Measurements from ENCODE around the gene CCDC192.
"Not testable (repeated sequence)": the region's sequence is repeated elsewhere in the genome, so short reads cannot be mapped to it uniquely, and the experiment has no call there.

The CCDC192 gene

GRCh38 chr5:127699416-127699815 is 3.8 kb upstream of the CCDC192 start:
- no peak for DNase-seq (ENCODE audit: low spot score)

GRCh38 chr5:127700237-127700766 is 2.9 kb upstream of the CCDC192 start:
- DNase-seq (ENCODE audit: low spot score): no peak

DNA sequence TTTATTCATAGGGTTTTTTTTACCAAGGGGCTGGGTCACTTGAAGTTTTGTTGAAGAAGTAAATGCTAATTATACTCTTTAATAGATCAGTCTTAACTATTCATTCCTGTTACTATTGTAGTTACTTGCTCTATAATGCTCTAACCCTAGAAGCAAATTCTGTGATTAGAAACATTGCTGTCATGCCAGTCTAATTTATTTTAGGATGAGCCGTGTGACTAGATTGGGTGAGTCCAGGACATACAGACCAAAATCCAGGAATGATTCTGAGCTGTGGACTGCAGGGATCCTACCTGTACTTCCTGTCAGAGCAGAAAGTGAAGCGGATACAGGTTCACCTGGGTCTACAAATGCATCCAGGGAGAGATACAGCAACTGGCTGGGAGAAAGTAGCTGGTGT is 757 bp upstream of the CCDC192 start:
- no peak for DNase-seq (ENCODE audit: low spot score)

- peak; percentile 30 for DNase-seq (ENCODE audit: low spot score)
Observed at GRCh38 chr5:127705120-127705892, 2.1 kb downstream of the CCDC192 start.

GRCh38 chr5:127706691-127707090 is 3.5 kb downstream of the CCDC192 start:
- DNase-seq (ENCODE audit: low spot score): no peak

DNA sequence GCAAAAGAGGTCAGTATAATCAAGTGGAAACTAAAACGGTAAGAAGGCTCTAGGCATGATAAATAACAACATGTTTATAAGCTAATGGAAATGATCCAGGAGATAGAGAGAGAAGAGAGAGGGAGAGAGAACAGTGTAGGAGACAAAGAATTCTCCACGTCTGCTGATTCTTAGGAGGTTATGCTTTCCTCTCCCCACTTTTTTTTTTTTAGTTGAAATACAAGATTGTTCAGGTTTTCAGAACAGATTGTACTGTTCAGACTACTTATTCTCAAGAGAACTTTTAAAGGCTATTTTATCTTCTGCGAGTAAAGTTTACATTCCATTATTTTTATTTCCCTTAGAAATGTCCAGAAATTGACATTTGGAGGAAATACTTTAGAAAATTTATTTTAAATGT is 4.0 kb downstream of the CCDC192 start:
- no peak for DNase-seq (ENCODE audit: low spot score)

DNA sequence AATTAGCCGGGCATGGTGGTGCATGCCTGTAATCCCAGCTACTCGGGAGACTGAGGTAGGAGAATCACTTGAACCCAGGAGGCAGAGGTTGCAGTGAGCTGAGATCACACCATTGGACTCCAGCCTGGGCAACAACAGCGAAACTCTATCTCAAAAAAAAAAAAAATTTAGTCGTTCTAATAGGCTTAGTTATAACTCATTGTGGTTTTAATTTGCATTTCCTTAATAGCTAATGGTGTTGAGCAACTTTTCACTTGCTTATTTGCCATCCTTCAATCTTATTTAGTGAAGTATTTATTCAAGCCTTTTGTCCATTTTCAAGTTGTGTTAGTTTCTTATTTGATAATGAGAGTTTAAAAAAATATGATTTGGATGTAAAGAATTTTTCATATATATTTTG is 9.9 kb downstream of the CCDC192 start:
- not testable (repeated sequence) for DNase-seq (ENCODE audit: low spot score)

DNA sequence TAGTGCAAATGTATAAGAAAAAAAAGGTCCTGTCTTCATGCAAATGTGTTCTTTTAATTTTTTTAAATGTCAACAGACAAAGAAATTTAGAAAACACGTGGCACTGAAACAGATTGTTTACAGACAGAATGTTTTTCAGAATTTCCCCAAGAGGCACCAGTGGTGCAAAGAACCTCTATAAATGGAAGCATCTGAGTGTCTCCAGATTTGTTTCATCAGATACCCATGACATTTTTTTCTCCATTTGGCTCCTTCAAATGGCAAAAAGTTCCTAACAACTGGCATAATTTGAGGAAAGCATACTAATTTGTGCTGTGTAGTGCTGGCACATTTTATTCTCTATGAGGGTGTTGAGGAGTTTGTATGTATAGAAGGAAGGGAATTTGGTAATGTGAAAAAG is 15.0 kb downstream of the CCDC192 start:
- no peak for DNase-seq (ENCODE audit: low spot score)

- no peak for DNase-seq (ENCODE audit: low spot score)
Observed at GRCh38 chr5:127723571-127723970, 20.4 kb downstream of the CCDC192 start.

DNA sequence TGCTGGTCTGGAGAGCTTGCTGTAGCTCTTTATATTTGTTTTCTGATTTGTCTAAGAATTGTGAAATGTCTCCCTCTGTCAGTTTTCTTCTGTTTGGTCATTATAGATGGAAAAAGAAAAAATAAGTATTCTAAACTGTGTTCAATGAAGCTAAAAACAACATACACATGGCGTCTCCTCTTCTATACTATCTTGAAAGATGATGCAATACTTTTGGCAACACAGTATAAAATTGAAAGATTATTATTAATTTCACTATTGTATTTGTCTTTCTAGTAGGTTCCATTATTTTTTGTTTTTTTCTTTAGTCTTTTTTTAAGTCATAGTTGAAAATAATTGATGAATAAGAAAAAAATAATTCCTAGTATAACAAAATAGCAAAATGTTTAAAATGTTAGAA is 22.5 kb downstream of the CCDC192 start:
- no peak for DNase-seq (ENCODE audit: low spot score)

GRCh38 chr5:127732963-127733362 is 29.8 kb downstream of the CCDC192 start:
- no peak for DNase-seq (ENCODE audit: low spot score)

DNA sequence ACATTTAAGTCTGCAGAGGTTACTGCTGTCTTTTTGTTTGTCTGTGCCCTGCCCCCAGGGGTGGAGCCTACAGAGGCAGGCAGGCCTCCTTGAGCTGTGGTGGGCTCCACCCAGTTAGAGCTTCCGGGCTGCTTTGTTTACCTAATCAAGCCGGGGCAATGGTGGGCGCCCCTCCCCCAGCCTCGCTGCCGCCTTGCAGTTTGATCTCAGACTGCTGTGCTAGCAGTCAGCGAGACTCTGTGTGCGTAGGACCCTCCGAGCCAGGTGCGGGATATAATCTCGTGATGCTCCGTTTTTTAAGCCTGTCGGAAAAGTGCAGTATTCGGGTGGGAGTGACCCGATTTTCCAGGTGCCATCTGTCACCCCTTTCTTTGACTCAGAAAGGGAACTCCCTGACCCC is 36.2 kb downstream of the CCDC192 start:
- not testable (repeated sequence) for DNase-seq (ENCODE audit: low spot score)

GRCh38 chr5:127739807-127740384 is 36.7 kb downstream of the CCDC192 start:
- no peak for DNase-seq (ENCODE audit: low spot score)

GRCh38 chr5:127741412-127741811 is 38.2 kb downstream of the CCDC192 start:
- DNase-seq (ENCODE audit: low spot score): no peak

DNA sequence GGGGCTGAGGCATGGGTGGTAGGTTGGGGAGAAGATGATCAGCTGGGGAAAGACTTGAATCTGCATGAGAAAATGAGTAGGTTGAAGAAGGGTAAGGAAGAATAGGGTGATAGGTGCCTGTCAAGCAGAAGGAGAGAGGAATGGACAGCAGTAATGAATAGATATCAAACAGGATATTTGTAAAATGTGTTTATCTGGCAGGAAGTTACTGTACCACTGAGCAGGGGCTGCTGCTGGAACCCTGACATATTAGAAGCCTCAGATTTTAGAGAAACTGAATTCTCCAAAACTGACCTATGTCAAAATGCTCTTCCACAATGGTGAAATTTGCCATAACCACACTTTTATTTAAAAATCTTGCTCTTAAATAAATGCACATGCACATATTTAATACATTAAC is 41.0 kb downstream of the CCDC192 start:
- no peak for DNase-seq (ENCODE audit: low spot score)

DNA sequence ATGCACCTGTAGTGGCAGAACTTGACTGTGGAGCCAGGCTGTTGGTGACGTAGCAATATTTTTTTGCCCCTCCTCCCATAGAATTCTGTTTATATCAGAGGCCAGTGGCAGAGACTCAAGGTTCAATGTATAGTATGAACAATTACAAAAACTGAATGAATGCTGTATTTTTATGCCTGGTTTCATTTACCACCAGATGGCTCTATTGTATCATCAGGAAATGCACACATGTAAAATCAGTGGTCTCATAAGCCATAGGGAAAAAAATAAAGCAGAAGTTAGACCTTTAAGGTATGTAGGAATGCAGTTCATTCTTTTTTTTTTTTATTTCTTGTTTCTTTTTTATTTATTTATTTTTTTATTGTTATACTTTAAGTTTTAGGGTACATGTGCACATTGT is 43.6 kb downstream of the CCDC192 start:
- peak; percentile 32 for DNase-seq (ENCODE audit: low spot score)

DNA sequence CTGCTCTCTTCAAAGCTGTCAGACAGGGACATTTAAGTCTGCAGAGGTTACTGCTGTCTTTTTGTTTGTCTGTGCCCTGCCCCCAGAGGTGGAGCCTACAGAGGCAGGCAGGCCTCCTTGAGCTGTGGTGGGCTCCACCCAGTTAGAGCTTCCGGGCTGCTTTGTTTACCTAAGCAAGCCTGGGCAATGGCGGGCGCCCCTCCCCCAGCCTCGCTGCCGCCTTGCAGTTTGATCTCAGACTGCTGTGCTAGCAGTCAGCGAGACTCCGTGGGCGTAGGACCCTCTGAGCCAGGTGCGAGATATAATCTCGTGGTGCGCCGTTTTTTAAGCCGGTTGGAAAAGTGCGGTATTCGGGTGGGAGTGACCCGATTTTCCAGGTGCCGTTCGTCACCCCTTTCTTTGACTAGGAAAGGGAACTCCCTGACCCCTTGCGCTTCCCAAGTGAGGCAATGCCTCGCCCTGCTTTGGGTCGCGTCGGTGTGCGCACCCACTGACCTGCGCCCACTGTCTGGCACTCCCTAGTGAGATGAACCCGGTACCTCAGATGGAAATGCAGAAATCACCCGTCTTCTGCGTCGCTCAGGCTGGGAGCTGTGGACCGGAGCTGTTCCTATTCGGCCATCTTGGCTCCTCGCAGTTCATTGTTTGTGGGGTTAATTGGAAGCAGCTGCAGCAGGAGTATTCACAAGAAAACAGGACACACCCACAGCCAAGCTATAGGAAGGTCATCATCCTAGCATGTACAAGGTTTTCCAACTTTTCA is 49.5 kb downstream of the CCDC192 start:
- DNase-seq (ENCODE audit: low spot score): not testable (repeated sequence)

- DNase-seq (ENCODE audit: low spot score): peak; percentile 26
Observed at GRCh38 chr5:127754259-127754658, 51.1 kb downstream of the CCDC192 start.

DNA sequence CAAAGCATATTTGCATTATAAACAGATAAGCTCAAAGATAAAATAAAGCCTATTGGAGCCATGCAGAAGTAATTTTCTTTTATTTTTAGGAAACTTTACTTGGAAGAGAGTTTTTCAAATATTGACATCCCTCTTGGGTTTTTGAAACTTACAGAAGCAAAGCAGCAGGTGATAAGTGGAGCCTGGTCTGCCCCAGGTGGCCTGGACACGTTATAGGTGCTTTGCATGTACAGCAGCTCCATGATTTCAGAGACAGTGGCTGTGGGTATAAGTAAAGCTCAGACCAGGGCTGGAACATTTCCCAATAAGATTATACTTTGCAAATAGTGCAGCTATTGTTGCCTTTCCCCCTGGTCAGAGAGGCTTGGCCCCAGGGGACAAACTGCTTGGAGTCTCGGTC is 51.5 kb downstream of the CCDC192 start:
- no peak for DNase-seq (ENCODE audit: low spot score)

- peak; percentile 59 for DNase-seq (ENCODE audit: low spot score)
Observed at GRCh38 chr5:127757576-127757975, 54.4 kb downstream of the CCDC192 start.

GRCh38 chr5:127758766-127759283 is 55.6 kb downstream of the CCDC192 start:
- DNase-seq (ENCODE audit: low spot score): no peak

DNA sequence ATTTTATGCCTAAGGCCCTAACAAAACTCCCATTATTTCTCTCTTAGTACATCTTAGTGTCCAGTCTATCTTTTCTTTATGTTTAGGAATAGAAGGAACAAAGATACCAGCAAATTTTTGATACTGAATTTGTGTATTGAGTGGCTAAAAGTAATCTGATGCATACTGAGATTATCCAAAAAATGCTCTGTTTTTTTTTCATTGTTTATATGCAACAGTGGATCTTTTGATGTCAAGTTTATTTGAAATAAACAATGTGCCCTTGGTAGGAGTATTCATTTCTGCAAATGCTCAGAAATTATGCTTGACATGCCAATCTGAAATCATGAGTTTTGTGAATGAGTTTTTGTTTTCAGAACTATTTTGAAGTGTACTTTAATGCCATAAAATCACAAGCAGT is 58.7 kb downstream of the CCDC192 start:
- DNase-seq (ENCODE audit: low spot score): no peak

GRCh38 chr5:127762412-127762811 is 59.2 kb downstream of the CCDC192 start:
- no peak for DNase-seq (ENCODE audit: low spot score)

Data from hepatic stellate cell (primary cell).